ENCODE results near the gene MGAT5.
A peak's percentile ranks its signal among the peaks of the same experiment; 100 is the strongest.

MGAT5 gene

DNA sequence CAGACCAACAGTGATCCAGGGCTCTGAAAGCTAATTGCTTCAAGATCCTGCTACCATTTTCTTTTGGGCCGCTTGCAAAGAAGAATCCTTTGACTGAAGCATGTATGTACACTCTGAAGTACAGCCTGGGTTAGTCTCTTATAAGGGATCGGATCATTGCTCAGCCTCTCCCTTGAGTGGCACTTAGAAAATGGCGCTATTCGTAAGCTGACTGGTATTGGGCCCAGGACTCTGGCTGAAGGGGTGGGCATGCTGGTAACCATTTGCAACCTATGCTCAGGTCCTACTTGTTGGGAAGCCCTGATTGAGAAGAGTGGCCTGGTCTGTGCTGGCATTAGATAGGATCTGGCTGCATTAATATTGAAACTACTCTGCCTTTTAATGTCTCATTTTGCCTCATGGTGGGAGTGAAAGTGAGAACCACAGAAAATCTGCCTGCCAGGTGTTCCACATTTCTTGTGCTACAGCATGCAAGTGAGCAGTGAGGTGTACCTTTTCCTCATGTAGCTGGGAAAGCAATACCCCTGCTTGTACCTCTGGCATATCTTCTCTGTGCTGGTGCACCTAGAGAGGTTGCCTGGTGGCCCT, 661 bp upstream of the MGAT5 start:
- DNase-seq, result no peak

DNA sequence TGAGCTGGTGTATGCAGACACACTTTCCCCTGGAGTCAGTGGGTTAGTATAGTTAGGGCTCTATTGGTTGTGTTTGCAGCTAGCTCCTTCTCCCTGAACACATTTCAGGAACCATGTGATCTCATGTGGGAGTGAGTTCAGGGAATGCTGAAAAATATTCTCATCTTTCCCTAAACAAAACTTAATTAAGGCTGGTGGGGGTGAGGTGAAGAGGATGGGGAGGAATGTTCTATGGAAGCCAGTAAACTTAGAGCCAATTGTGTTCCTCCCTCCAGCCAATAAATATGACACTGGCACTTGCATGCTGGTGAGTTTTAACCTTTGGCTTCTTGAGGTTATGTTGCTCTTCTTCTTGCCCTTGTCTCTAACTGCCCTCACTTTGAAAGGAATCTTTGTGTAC, 952 bp downstream of the MGAT5 start:
- no peak for DNase-seq

DNA sequence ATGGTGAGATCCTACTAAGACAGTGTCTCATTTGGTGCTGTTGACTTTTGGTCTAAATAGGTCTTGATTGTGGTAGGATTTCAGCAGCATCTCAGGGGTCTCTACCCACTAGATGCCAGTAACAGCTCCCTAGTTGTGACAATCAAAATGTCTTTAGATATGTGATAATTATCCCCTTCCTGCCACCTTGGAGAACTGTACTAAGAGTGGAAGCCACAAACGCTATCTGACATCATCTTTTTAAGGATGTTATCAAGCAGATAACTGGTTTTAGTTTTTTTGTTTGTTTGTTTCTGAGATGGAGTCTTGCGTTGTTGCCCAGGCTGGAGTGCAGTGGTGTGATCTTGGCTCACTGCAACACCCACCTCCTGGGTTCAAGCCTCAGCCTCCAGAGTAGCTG, 3.1 kb downstream of the MGAT5 start:
- no peak for DNase-seq

DNA sequence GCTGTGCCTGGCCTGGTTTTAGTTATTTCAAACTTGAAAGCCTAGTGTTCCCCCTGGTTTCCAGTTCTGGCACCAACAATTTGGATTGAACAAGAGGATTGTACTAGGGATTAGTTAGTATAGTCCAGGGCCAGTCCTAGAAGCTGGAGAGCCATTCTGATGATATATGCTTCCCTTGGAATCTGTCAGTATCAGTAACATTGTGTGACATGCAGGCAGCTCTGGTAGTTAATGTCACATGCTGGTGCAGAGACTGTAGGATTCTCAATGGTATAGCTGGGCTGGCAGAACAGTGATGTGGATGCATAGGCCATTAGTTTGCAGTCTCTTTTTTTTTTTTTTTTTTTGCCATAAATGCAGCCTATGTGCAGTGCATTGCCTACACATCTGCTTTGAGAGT, 3.6 kb downstream of the MGAT5 start:
- DNase-seq, result no peak

DNA sequence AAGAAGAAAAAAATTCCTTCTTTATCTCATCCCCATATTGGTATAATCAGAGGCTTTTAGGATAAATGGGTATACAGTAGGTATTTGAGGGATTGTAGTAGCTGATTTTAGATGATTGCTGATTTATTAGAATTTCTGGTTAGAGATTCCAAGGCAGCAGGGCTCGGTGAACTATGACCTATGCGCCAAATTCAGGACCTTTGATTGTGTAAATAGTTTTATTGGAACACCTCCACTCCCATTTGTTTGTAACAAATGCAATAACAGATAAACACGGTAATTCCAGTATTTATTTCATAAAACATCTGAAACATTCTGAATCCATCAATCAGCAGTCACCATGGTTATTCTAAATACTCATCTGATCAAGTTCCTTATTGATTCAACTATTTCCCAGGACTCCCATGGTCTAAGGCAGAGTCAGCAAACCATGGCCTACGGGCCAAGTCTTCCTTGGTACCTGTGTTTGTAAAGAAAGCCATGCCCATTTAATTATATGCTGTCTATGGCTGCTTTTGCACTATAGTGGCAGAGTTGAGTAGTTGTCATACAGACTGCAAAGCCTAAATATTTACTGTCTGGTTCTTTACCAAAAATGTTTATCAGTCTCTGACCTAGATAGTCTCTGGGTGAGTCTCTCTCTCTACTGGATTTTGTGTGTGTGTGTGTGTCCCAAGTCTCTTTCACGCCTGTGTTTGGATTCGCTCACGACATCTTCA, 4.3 kb downstream of the MGAT5 start:
- DNase-seq, result no peak

DNA sequence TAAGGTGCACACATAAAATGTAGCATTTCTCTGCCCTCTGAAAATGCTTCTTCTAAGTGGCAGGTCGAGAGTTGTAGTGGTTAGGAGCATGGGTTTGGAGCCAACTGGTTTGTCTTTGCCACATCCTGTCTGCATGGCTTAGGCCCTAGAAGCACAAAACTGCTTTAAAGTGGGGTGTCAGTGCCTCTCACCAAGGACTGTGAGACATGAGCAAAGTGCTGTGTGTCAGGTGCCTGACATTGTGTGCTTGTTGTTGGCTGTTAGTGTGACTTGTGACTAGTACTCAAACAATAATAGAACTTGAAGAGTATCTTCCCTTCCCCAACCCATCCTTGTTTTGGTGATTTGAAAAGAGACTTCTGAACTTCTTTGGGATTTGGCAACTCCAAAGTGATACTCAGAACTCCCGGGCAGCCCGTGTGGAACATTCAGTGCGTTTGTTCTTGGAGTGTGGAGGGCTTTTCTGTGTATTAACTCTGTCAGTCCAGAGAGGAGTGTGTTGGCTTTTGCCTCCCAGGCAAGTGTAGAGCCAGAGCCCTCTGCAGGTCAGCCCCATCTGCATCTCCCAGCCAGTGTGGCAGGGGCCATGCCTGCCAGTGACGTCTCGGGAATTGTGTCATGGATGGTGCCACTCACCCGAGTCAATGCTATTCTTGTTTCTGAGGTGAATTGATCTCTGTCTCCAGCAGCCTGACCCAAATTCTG, 5.0 kb downstream of the MGAT5 start:
- DNase-seq, result peak in 48 of 58 donors; percentile 5 to 86 (median 50)

DNA sequence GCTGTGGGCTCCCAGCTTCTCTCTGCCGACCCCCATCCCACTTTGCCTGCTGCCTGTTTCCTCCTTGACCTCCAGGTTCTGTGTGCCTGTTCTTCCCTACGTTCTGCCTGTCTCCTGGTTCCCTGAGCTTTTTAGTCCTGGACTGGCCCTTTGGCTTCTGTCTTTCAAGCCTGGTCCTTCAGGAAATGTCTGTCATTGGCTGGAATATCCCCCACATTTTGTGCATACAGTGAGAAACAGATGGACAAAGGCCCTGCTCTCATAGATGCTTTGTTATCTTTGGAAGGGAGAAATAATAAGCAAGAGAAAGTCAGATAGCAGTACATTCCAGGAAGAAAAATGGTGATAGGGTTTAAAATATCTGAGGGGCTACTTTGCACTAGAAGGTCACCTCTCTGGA, 5.7 kb downstream of the MGAT5 start:
- peak in 1 of 58 donors; percentile 21 for DNase-seq

DNA sequence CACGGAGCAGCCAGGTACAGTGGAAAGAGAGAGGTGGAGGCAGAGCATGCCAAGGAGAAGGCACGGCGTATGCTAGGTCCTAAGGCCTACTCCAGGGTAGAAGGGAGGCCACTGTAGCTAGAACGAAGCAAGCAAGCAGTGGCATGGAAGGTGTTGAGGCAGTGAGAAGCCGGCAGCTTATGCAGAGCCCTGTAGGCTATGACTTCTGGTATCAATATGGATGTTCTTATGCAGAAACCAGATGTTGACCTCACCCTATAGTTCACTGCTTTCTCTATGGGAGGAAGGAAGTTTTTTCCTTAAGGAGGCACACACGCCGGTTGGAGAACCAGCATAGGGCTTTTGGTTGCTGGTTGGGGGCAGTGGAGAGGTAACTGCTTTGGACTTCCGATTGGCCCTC, 6.1 kb downstream of the MGAT5 start:
- peak in 1 of 58 donors; percentile 14 for DNase-seq

DNA sequence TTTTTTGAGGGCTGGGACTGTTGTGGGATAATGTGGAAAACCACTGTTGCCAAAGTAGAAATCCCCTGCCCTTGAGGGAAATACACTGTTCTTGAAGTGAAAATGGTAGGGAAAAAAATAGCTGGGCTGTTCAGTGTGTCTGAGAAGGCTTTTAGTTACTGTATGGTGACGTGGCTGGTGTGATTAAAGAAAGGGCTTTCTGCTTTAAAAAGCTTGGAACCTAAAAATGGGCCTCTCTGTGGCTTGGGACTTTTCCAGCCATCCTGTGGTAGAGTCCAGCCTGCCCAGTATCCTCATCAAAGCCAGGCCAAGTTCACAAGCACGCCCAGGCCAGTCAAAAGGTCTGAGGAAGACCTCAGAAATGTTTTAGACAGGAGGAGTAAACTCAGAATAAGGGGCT, 6.8 kb downstream of the MGAT5 start:
- no peak for DNase-seq

DNA sequence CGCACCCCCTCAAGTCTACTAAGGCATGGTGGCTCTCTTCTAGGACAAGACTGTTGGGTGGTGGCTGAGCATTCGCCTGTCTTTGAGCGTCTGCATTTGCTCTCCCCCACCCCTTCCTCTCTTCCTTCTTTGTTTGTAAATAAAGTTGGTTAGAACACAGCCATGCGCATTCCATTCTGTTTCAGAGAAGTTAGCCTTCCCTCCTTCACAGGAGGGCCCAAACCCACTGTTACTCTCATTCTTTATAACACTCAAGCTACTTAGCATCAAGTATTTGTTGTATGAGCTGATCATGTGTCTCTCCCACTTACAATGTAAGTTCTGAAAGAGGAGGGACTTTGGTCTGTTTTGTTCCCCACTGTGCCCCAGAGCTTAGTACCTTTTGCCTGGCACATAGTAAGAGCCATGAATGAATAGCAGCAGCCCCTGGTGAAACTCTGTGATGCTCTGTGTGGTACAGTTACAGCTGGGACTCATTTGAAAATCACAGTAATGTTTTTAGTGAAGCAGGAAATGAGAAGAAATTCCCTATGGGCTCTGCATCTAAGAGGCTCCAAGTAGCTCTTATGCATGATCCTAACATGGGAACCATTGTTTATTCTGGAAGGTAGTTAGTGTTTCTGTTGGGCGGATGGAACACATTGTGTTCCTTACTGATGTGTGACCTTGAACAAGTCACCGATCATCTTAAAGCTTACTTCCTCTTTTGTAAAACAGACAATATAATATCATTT, 7.7 kb downstream of the MGAT5 start:
- DNase-seq, result no peak

DNA sequence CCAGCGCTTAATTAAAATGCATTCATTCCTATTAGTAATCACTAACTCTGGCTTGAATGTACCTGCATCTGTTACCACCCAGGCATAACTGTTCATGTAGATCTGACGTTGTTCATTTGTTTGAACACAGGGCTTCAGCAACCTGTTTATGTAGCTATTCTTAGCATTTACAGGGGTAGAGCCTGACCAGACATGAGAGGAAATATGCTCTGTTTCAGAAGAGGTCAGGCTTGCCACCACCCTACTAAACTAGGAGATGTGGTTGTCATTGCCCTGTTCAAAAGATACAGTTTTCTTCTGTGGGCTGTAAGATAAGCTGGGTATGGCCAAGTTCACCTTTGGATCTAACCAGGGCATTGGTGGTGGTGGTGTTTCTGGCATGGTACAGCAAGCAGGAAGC, 8.8 kb downstream of the MGAT5 start:
- no peak for DNase-seq

DNA sequence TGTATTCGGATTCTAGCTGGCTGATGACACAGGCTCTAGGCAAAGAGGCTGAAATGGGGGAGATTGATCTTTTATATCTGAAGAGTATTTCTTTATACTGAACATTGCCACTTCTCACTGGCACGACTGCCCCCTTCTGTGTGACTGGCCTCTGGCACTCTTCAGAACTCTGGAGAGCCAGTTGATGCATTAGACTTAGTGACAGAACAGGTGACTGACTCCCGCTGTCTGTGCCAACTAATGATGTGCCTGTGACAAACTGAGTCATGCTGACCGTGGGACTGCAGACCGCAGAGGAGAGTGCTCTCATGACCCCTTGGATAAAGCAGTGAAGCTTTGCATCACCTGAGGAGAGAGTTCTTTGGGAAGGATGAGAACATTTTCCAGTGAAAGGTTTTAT, 14.4 kb downstream of the MGAT5 start:
- DNase-seq, result peak in 2 of 58 donors; percentile 5 to 18

DNA sequence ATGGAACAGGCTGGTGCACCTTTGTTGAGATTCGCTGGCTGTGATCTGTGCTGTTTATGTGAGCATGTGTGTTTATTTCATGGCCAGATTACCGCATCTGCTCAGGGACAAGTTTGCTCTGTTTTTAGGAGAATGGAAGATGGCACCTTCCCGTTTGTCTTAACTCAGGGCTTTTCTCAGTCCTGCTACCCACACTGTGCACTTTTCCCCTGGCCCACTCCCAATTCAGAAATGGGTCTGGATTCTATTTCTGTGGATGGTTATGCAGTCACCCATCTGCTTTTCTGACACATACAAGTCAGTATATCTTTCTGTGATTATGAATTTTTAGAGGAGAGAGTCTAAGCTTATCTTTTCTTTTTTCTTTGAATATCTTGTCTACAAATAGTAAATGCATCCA, 15.4 kb downstream of the MGAT5 start:
- DNase-seq, result peak in 7 of 58 donors; percentile 3 to 47 (median 18)

DNA sequence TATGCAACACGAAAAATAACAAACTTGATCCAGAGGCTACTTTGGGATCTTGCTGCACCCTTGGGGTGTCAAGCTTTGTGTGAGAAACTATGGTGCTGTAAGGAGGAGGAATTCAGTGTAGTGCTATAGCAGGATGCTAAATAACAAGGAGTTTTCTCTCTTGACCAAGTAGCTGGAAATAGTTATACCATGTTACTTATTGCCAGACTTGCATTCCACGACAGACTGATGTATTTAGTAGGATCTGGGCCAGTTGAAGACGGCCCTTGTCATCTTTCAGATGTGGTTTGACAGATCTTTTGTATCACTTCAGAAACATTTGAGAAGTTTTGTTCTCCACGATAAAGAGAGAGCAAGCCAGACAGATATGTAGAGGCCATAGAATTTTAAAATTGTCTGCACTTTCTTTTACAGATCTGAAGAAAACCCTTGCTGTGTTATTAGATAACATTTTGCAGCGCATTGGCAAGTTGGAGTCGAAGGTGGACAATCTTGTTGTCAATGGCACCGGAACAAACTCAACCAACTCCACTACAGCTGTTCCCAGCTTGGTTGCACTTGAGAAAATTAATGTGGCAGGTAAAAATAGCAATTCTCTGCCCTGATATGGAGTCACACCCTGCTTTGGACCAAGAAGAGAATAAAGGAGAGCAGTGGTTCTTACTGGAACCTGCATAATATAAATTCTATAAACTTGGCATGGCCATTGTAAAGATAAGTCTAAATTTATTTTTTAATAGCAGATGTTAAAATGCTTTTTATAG, 16.3 kb downstream of the MGAT5 start:
- no peak for DNase-seq

DNA sequence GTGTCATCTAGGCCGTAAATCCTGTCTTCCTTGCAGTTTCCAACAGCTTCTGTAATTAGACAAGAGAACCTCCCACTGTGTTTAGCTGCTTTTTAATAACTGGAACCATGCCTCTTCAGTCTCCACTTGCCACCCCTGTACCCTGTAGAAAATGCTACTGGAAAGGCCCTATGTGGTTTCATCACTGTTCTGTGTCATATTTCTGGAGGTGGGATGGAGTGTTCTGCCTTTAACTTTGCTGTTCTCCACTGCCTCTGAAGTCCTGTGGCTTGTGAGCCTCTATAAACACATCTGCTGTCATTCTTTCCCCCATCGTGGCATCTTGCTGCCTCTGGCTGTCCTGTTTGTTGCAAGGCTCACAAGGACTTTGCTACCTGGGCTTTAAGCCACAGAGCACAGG, 17.9 kb downstream of the MGAT5 start:
- no peak for DNase-seq

DNA sequence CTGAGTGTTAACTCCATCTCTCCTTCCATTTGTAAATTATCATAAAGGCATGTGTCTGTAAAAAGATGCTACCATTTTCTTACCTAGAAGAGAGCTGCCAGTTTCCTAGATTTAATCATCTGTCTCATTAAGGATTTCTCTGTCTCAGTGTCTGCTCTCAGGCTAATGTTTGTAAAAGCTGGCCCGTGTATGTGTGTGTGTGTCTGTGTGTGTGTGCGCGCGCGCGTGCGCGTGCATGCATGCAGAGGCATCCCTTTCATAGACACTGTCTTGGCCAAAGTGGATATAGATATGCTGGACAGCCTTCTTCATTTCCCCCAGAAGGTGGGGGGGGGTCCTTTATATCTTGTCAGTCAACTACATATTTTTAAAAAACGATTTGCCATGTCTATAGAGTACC, 18.9 kb downstream of the MGAT5 start:
- no peak for DNase-seq

DNA sequence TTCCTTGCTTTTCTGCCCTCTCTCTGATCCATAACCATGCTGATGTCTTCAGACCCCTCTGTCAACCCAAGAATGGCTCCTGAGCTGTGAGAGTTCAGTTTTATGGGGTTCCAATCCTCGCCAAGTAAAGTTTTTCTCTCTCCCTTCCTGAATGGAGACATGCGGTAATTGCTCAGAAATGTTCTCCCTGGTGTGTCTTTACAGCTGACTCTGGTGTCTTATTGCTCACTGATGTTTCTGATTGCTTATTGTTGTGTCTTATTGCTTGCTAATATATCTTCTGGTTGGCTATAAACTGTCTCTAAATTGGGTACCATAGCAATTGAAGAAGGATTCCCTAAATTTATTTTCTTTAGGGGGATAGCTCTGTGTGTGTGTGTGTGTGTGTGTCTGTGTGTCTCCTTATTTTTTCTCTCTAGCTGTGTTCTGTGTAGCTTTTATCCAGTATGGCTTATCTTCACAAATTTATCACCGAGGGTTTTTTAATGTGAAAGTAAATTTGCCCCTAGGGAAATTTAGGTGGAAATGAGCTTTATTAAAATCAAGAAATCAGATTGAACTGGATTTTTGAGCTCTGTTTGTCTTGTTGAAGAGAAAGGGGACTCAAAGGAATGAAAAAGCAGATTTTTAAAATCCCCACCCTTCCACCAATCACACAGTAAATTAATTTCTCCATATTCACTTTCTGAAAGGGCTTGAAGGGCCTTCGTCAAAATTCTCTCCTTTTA, 19.5 kb downstream of the MGAT5 start:
- no peak for DNase-seq

DNA sequence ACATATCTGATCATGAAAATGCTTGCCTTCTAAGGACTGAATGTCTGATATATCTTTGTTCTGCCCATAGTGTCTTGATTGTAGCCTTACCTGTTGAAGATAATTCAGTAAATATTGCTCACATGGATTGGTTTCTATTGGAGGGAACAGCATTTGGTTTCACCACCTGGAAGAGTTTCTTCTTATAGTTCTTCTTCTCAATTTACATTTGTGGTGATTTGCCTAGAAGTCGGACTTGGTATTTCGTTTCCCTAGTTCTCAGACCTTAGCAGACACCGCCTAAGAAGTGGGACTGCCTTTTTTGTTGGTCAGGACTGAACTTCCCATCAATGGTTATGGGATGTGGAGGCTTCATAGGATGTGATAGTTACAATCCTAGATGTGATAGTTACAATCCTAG, 20.2 kb downstream of the MGAT5 start:
- DNase-seq, result no peak

DNA sequence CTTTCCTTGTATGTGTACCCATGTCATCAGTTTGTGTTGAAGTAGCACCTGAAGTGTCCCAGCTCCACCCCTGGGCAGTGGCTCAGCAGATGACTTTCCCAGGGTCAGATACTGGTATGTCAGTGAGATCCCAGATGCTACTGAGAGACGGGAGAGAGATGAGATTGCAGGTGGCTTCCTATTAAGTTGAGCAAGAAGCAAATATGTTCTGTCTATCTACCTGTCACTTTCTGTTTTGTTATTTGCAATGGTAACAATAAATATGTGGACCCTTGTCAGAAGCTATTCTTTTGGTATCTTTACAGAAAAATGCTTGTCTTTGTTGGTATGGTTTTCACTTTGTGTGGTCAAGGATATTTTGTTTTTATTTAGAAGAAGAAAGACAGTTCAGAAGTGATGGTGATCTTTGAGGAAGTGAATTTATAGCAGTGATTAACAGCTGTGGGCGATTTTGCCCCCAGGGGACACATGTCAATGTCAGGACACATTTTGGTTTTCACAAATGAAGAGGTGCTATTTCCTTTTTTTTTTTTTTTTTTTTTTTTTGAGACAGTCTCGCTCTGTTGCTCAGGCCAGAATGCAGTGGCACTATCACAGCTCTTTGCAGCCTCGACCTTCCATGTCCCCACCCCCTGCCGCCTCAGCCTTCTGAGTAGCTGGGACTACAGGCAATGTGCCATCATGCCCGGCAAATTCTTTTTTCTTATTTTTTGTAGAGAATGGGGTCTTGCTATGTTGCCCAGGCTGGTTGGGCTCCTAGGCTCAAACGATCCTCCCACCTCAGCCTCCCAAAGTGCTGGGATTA, 21.4 kb downstream of the MGAT5 start:
- no peak for DNase-seq
